Measurements from ENCODE around the gene PITPNC1. TPM values are rescaled to one million over a fixed set of nuclear protein-coding genes. Genes with fewer than 3 reads are reported as not detected.

Gene PITPNC1
- total RNA-seq, 1 experiment from 2014 or later = 23.1 TPM

DNA sequence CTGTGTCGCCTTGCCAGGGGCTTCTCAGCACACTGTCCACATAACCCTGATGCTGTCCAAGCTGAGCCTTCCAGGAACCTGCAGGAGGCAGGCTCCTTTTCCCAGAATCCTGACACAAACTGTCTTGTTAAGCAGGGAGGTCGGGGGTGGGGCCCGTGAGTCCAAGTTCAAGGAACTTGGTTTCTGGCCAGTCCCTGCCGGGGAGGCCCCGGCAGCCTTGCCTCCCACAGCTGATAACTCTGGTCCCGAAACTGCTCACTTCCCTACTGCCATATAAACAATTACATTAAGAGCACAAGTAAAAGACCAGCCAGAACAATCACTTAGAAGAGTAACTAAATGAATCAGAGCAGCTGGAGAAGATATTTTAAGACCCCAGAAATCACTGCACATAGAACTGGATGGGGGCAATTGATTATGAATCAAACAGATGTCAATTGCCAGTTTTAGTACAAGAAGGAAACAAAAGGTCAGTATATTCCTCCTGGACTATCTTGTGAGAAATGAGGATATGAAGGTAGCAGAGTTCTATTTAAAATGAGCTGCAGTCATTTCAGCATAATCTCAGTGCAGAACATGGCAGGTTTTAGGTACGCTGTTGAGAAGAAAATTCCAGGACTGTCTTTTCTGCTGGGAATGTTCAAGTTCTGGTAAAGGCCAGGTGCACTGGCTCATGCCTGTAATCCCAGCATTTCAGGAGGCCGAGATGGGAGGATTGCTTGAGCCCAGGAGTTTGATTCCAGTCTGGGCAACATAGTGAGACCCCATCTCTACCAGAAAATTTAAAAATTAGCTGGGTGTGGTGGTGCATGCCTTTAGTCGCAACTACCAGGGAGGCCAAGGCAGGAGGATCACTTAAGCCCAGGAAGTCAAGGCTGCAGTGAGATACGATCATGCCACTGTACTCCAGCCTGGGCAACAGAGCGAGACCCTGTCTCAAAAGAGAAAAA lies 169.8 kb downstream of the PITPNC1 start:
- no peaks in the 10 kb centered on the region for H3K36me3 ChIP-seq (ENCODE audit: low read depth, low read length)
- intact Hi-C loops (cut with micrococcal nuclease) = no loop called here
- no peaks in the 10 kb centered on the region for H3F3A ChIP-seq (ENCODE audit: low read length, unreplicated experiment)
- H4K20me1 ChIP-seq (ENCODE audit: low read length) = no peaks in the 10 kb centered on the region
- no peak overlapping the region for H3K9ac ChIP-seq (ENCODE audit: low read length)
- H3K4me1 ChIP-seq (ENCODE audit: insufficient read depth, low read length) = no peaks in the 10 kb centered on the region
- ChIA-PET POLR2A (ENCODE audit: unreplicated experiment) (no interaction called here), CTCF (no interaction called here)
- no peak overlapping the region for H3K4me3 ChIP-seq (ENCODE audit: low read length)
- H3K9me2 ChIP-seq (replicated peaks; ENCODE audit: low read length) = no peaks in the 10 kb centered on the region
- no peak overlapping the region for H2AFZ ChIP-seq (ENCODE audit: low read length)
- no peak overlapping the region for H3K4me2 ChIP-seq (ENCODE audit: low read length)
- ATAC-seq (no peak; the same call in 1 of the 2 replicates), DNase-seq (no peak)
- TF ChIP-seq EZH2phosphoT487 (IDR thresholded peaks at IDR 0.05; ENCODE audit: borderline replicate concordance, low read length) (no peak), EZH2 (IDR thresholded peaks at IDR 0.05; ENCODE audit: low read length, unreplicated experiment) (no peak)
- TF ChIP-seq, protein P1, sequence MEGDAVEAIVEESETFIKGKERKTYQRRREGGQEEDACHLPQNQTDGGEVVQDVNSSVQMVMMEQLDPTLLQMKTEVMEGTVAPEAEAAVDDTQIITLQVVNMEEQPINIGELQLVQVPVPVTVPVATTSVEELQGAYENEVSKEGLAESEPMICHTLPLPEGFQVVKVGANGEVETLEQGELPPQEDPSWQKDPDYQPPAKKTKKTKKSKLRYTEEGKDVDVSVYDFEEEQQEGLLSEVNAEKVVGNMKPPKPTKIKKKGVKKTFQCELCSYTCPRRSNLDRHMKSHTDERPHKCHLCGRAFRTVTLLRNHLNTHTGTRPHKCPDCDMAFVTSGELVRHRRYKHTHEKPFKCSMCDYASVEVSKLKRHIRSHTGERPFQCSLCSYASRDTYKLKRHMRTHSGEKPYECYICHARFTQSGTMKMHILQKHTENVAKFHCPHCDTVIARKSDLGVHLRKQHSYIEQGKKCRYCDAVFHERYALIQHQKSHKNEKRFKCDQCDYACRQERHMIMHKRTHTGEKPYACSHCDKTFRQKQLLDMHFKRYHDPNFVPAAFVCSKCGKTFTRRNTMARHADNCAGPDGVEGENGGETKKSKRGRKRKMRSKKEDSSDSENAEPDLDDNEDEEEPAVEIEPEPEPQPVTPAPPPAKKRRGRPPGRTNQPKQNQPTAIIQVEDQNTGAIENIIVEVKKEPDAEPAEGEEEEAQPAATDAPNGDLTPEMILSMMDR (conservative IDR thresholded peaks at IDR 0.05; ENCODE audit: low read depth, low read length) = no peak
- no peaks in the 10 kb centered on the region for H3K9me3 ChIP-seq (ENCODE audit: low read length)
- H3K27ac ChIP-seq (ENCODE audit: low read length) = no peak overlapping the region
- no peaks in the 10 kb centered on the region for H3K27me3 ChIP-seq (ENCODE audit: low read length)
- H3K79me2 ChIP-seq (ENCODE audit: low read length) = no peaks in the 10 kb centered on the region
- no TSS peak for BruUV-seq (replicated peaks)

DNA sequence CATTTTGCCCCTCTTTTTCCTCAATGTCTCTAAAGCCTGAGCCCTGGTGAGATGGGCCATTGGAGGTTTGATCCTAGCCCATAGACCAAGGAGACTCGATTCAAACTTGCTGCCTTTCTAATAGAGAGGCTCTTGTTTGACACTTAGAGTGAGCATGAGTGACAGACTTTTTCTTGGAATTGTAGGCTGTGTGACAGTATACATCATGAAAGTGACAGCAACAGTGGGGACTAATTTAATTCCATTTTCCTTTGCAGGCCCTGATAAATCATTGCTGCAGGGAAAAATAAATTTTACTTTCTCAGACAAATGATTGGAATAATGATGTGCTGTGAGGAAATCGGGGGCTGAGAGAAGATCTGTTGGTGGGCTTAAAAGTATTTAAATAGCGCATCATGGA lies 171.6 kb downstream of the PITPNC1 start:
- H3K9me2 ChIP-seq (replicated peaks; ENCODE audit: low read length) = no peaks in the 10 kb centered on the region
- BruUV-seq (replicated peaks) = no TSS peak
- TF ChIP-seq EZH2 (IDR thresholded peaks at IDR 0.05; ENCODE audit: low read length, unreplicated experiment) (no peak), EZH2phosphoT487 (IDR thresholded peaks at IDR 0.05; ENCODE audit: borderline replicate concordance, low read length) (no peak)
- TF ChIP-seq, protein P1 (conservative IDR thresholded peaks at IDR 0.05; ENCODE audit: low read depth, low read length) = no peak
- no peak overlapping the region for H2AFZ ChIP-seq (ENCODE audit: low read length)
- ATAC-seq (no peak), DNase-seq (no peak)
- H3F3A ChIP-seq (ENCODE audit: low read length, unreplicated experiment) = no peaks in the 10 kb centered on the region
- H4K20me1 ChIP-seq (ENCODE audit: low read length) = no peaks in the 10 kb centered on the region
- H3K27me3 ChIP-seq (ENCODE audit: low read length) = no peaks in the 10 kb centered on the region
- no peak overlapping the region for H3K27ac ChIP-seq (ENCODE audit: low read length)
- intact Hi-C loops (cut with micrococcal nuclease) = no loop called here
- H3K4me2 ChIP-seq (ENCODE audit: low read length) = no peak overlapping the region
- ChIA-PET CTCF (no interaction called here), POLR2A (ENCODE audit: unreplicated experiment) (no interaction called here)
- no peak overlapping the region for H3K4me3 ChIP-seq (ENCODE audit: low read length)
- no peaks in the 10 kb centered on the region for H3K4me1 ChIP-seq (ENCODE audit: insufficient read depth, low read length)
- no peaks in the 10 kb centered on the region for H3K36me3 ChIP-seq (ENCODE audit: low read depth, low read length)
- no peaks in the 10 kb centered on the region for H3K9me3 ChIP-seq (ENCODE audit: low read length)
- H3K79me2 ChIP-seq (ENCODE audit: low read length) = no peaks in the 10 kb centered on the region
- H3K9ac ChIP-seq (ENCODE audit: low read length) = no peak overlapping the region

DNA sequence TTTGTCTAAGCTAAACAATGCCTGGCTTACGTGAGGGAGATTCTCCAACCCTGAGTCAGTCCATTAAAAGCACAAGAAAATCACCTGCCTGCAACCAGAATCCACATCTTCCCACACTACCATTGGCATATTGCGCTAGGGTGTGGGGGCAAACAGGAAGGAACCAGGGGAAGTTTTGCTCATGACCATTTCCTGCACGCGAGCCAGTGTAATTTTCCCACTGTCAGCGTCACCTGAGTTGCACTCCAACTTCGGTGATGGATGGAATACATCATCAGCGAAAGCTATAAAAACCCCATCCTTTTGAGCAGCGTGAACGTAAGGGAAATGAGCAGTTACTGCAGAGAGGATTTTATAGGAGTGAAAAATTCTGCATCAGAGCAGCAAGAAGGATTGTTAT lies 172.7 kb downstream of the PITPNC1 start:
- BruUV-seq (replicated peaks) = no TSS peak
- intact Hi-C loops (cut with micrococcal nuclease) = no loop called here
- Histone ChIP-seq H2AFZ (ENCODE audit: low read length) (no peak overlapping the region), H3K9ac (ENCODE audit: low read length) (no peak overlapping the region), H3K4me1 (ENCODE audit: insufficient read depth, low read length) (no peaks in the 10 kb centered on the region), H3K4me2 (ENCODE audit: low read length) (no peak overlapping the region), H3K27ac (ENCODE audit: low read length) (no peak overlapping the region), H3K9me3 (ENCODE audit: low read length) (no peaks in the 10 kb centered on the region), H3F3A (ENCODE audit: low read length, unreplicated experiment) (no peaks in the 10 kb centered on the region), H3K4me3 (ENCODE audit: low read length) (no peak overlapping the region), H3K9me2 (replicated peaks; ENCODE audit: low read length) (no peaks in the 10 kb centered on the region), H4K20me1 (ENCODE audit: low read length) (no peaks in the 10 kb centered on the region), H3K36me3 (ENCODE audit: low read depth, low read length) (no peaks in the 10 kb centered on the region), H3K79me2 (ENCODE audit: low read length) (no peaks in the 10 kb centered on the region), H3K27me3 (ENCODE audit: low read length) (no peaks in the 10 kb centered on the region)
- ChIA-PET POLR2A (ENCODE audit: unreplicated experiment) (no interaction called here), CTCF (no interaction called here)
- no peak for DNase-seq
- TF ChIP-seq EZH2 (IDR thresholded peaks at IDR 0.05; ENCODE audit: low read length, unreplicated experiment) (no peak), EZH2phosphoT487 (IDR thresholded peaks at IDR 0.05; ENCODE audit: borderline replicate concordance, low read length) (no peak)
- TF ChIP-seq, protein P1 (conservative IDR thresholded peaks at IDR 0.05; ENCODE audit: low read depth, low read length) = no peak
- ATAC-seq = no peak

All from PC-3 (cell line).